GM23338 (cell line): ENCODE results near the gene MTCL1. TPM values are rescaled to one million over a fixed set of nuclear protein-coding genes. Genes with fewer than 3 reads are reported as not detected.

Experiments
- ATAC-seq: fragments of 200-7000 bp; cut with Tn5 transposase; 3 replicates; pipeline ENCODE4 v1.9.1; 2020
- DNase-seq: peaks from one replicate; pipeline ENCODE4 v3.0.0-alpha.2; 2015; ENCODE audit warnings: low spot score
- H2AFZ ChIP-seq: fragments of 200-600 bp; sonication (generic); 2 replicates; pipeline ENCODE4 v1.8.0; 2016; ENCODE audit warnings: antibody characterized with exemption, mild to moderate bottlenecking, moderate library complexity
- H3F3A ChIP-seq: fragments of 200-600 bp; sonication (generic); replicated peaks from 2 replicates; pipeline ENCODE4 v1.8.0; 2017; ENCODE audit warnings: antibody characterized with exemption, mixed run types, low read depth
- H3K27ac ChIP-seq: fragments of 200-600 bp; sonication (generic); 2 replicates; pipeline ENCODE4 v1.6.1; 2016; ENCODE audit warnings: low read depth
- H3K27me3 ChIP-seq: fragments of 200-600 bp; sonication (generic); 2 replicates; pipeline ENCODE4 v1.8.0; 2016; ENCODE audit warnings: mild to moderate bottlenecking, mixed run types, moderate library complexity; ENCODE audit not compliant: insufficient read depth
- H3K36me3 ChIP-seq: fragments of 200-600 bp; sonication (generic); 2 replicates; pipeline ENCODE4 v1.8.0; 2016; ENCODE audit warnings: mild to moderate bottlenecking; ENCODE audit not compliant: insufficient read depth
- H3K4me1 ChIP-seq: fragments of 200-600 bp; sonication (generic); 2 replicates; pipeline ENCODE4 v1.8.0; 2016; ENCODE audit warnings: mild to moderate bottlenecking, moderate library complexity; ENCODE audit not compliant: insufficient read depth
- H3K4me2 ChIP-seq: fragments of 200-600 bp; sonication (generic); 2 replicates; pipeline ENCODE4 v1.7.1; 2017; ENCODE audit warnings: mixed run types
- H3K4me3 ChIP-seq: fragments of 200-600 bp; sonication (generic); 2 replicates; pipeline ENCODE4 v1.6.1; 2016; ENCODE audit warnings: mixed run types
- H3K79me2 ChIP-seq: fragments of 200-600 bp; sonication (generic); replicated peaks from 2 replicates; pipeline ENCODE4 v1.8.0; 2017; ENCODE audit warnings: mild to moderate bottlenecking; ENCODE audit not compliant: insufficient read depth
- H3K9me2 ChIP-seq: fragments of 200-600 bp; sonication (generic); 2 replicates; pipeline ENCODE4 v1.8.0; 2017; ENCODE audit not compliant: insufficient read depth
- H4K20me1 ChIP-seq: fragments of 200-600 bp; sonication (generic); replicated peaks from 2 replicates; pipeline ENCODE4 v1.8.0; 2017; ENCODE audit warnings: mild to moderate bottlenecking; ENCODE audit not compliant: insufficient read depth
- H3K27ac Mint-ChIP-seq: 2 replicates; pipeline ENCODE4 v1.8.0; 2020; ENCODE audit warnings: inconsistent platforms, mild to moderate bottlenecking, moderate library complexity, mixed read lengths
- H3K27me3 Mint-ChIP-seq: 3 replicates; pipeline ENCODE4 v1.8.0; 2022; ENCODE audit warnings: low read depth, mild to moderate bottlenecking, moderate library complexity, mixed read lengths, inconsistent platforms; ENCODE audit not compliant: insufficient read depth, poor library complexity
- H3K36me3 Mint-ChIP-seq: 3 replicates; pipeline ENCODE4 v1.8.0; 2021; ENCODE audit warnings: low read depth, mild to moderate bottlenecking, inconsistent platforms, moderate library complexity, mixed read lengths
- H3K4me1 Mint-ChIP-seq: 3 replicates; pipeline ENCODE4 v1.8.0; 2020; ENCODE audit warnings: mild to moderate bottlenecking, inconsistent platforms, mixed read lengths
- H3K4me3 Mint-ChIP-seq: 3 replicates; pipeline ENCODE4 v1.8.0; 2021; ENCODE audit warnings: moderate library complexity, mild to moderate bottlenecking, inconsistent platforms, mixed read lengths
- H3K9me3 Mint-ChIP-seq: 3 replicates; pipeline ENCODE4 v1.8.0; 2020; ENCODE audit warnings: moderate library complexity, mild to moderate bottlenecking, inconsistent platforms, mixed read lengths
- CREB1 ChIP-seq: fragments of 250-450 bp; sonication (Bioruptor Pico); IDR thresholded peaks from 2 replicates; pipeline ENCODE4 v1.5.0; 2020; ENCODE audit warnings: low read depth, mild to moderate bottlenecking, moderate library complexity
- EZH2 ChIP-seq: fragments of 200-600 bp; sonication (generic); IDR thresholded peaks from one replicate; pipeline ENCODE4 v1.8.0; 2017; ENCODE audit warnings: antibody characterized with exemption, mild to moderate bottlenecking, low read depth; ENCODE audit not compliant: unreplicated experiment
- EZH2phosphoT487 ChIP-seq: fragments of 200-600 bp; sonication (generic); IDR thresholded peaks from one replicate; pipeline ENCODE4 v1.8.1; 2018; ENCODE audit warnings: antibody characterized with exemption; ENCODE audit not compliant: unreplicated experiment
- JUNB ChIP-seq: IDR thresholded peaks from one replicate; pipeline ENCODE4 v1.6.1; 2016; ENCODE audit warnings: antibody characterized with exemption; ENCODE audit not compliant: unreplicated experiment
- NANOG ChIP-seq: IDR thresholded peaks from 2 replicates; pipeline ENCODE4 v1.6.1; 2016; ENCODE audit warnings: antibody characterized with exemption, borderline replicate concordance
- POLR2AphosphoS5 ChIP-seq: IDR thresholded peaks from 2 replicates; pipeline ENCODE4 v1.6.1; 2016; ENCODE audit warnings: antibody characterized with exemption, low read depth
- ZNF114 ChIP-seq: fragments of 250-450 bp; sonication (Bioruptor Pico); IDR thresholded peaks from 2 replicates; pipeline ENCODE4 v1.5.0; 2020; ENCODE audit warnings: mild to moderate bottlenecking, moderate library complexity
- ZNF331 ChIP-seq: fragments of 250-450 bp; sonication (Bioruptor Pico); IDR thresholded peaks from 2 replicates; pipeline ENCODE4 v1.5.0; 2020; ENCODE audit warnings: low read depth, mild to moderate bottlenecking, moderate library complexity
- polyA plus RNA-seq: library from polyadenylated mRNA; unstranded; fragments of >200 nt; fragmentation: Nextera tagmentation; extraction: Ambion mirVana; gene quantifications from 2 replicates; pipeline ENCODE4 v1.2.1, GENCODE V29; 2016
- total RNA-seq: library from RNA; depleted of rRNA; stranded (reverse); fragments of >200 nt; shearing (Covaris generic); gene quantifications from 2 replicates; pipeline ENCODE4 v1.2.3, GENCODE V29; 2014
- TF ChIP-seq, protein P1 (sequence below), 2 experiments: fragments of 200-600 bp in 1 of 2; sonication (generic) in 1 of 2; conservative IDR thresholded peaks; 2 replicates each; pipeline versions ENCODE4 v1.5.1 to v1.6.1; 2016 to 2017; ENCODE audit warnings: antibody characterized with exemption in 2 of 2, low read depth in 2 of 2, mild to moderate bottlenecking in 2 of 2, moderate library complexity in 1 of 2
- TF ChIP-seq, protein P2 (sequence below): IDR thresholded peaks from 2 replicates; pipeline ENCODE4 v1.6.1; 2016; ENCODE audit warnings: antibody characterized with exemption
- TF ChIP-seq, protein P3 (sequence below): fragments of 250-450 bp; sonication (Bioruptor Pico); IDR thresholded peaks from 2 replicates; pipeline ENCODE4 v1.5.0; 2020; ENCODE audit warnings: mild to moderate bottlenecking, moderate library complexity

Gene MTCL1
- total and polyA plus RNA-seq, 2 experiments from 2014 or later = 14.4 to 45.0 TPM

DNA sequence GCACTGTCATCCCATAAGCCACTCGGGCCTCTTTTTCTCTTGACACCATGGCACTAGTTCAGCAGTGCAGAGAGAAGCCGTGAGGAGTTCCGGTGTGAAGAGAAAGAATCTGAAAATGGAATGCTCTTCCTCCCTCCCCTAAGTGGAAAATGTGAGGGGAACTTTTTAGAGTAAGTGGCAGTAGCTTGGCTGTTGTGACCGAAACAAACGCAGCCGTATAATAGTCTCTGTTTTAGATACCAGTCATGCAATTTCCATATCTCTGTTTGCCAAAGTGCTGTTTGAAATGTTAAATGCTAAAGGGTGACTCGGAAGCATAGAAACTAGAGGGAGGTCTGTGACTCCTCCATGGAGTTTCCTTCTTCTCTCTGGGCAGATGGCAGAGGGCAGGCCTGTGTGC lies 122.9 kb downstream of the MTCL1 start:
- no peaks in the 10 kb centered on the region for H3K27me3 Mint-ChIP-seq
- Histone ChIP-seq H3F3A (no peaks in the 10 kb centered on the region), H2AFZ (no peak overlapping the region), H3K27me3 (no peaks in the 10 kb centered on the region), H3K36me3 (no peaks in the 10 kb centered on the region), H4K20me1 (no peaks in the 10 kb centered on the region), H3K9me2 (no peaks in the 10 kb centered on the region), H3K4me2 (no peak overlapping the region), H3K4me1 (no peaks in the 10 kb centered on the region), H3K4me3 (no peak overlapping the region), H3K79me2 (no peaks in the 10 kb centered on the region), H3K27ac (0 out of 2 replicates have a peak overlapping the region, but pooled peaks have one; percentile 12)
- TF ChIP-seq, protein P1, sequence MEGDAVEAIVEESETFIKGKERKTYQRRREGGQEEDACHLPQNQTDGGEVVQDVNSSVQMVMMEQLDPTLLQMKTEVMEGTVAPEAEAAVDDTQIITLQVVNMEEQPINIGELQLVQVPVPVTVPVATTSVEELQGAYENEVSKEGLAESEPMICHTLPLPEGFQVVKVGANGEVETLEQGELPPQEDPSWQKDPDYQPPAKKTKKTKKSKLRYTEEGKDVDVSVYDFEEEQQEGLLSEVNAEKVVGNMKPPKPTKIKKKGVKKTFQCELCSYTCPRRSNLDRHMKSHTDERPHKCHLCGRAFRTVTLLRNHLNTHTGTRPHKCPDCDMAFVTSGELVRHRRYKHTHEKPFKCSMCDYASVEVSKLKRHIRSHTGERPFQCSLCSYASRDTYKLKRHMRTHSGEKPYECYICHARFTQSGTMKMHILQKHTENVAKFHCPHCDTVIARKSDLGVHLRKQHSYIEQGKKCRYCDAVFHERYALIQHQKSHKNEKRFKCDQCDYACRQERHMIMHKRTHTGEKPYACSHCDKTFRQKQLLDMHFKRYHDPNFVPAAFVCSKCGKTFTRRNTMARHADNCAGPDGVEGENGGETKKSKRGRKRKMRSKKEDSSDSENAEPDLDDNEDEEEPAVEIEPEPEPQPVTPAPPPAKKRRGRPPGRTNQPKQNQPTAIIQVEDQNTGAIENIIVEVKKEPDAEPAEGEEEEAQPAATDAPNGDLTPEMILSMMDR (conservative IDR thresholded peaks at IDR 0.05; ENCODE audit: low read depth in 2 of 2) = no peak
- no peak for TF ChIP-seq POLR2AphosphoS5
- TF ChIP-seq JUNB = no peak
- no peak for TF ChIP-seq CREB1 (CRISPR knock-in tag)
- TF ChIP-seq ZNF114 = no peak
- no peak for DNase-seq
- H3K27ac Mint-ChIP-seq = peak overlapping the region; percentile 50
- peaks cover 45% of the 10 kb centered on the region for H3K36me3 Mint-ChIP-seq
- H3K9me3 Mint-ChIP-seq = no peaks in the 10 kb centered on the region
- peaks cover 22% of the 10 kb centered on the region for H3K4me1 Mint-ChIP-seq
- no peak overlapping the region for H3K4me3 Mint-ChIP-seq
- ATAC-seq = no peak

DNA sequence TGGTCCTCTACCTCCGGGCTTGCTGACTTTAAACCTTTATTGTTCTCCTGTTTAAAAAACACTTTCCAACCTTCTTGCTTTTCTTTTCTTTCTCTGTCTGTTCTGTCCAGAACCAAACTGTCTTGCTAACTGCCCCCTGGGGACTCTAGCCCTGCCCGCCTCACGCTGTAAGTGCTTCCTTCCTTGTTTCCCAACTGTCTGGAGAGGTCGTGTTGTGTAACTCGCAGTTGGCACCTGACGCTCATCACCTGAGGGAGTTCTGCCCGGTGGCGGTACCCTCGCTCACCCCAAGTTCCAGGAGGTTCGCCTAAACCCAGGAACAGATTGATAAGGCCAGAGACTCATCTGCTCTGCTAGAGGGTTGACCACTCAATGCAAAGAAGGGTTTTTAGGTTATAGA lies 123.4 kb downstream of the MTCL1 start:
- no peak for DNase-seq
- no peak overlapping the region for H3K4me3 Mint-ChIP-seq
- H3K9me2 ChIP-seq = no peaks in the 10 kb centered on the region
- H3K79me2 ChIP-seq = no peaks in the 10 kb centered on the region
- H3K4me3 ChIP-seq = no peak overlapping the region
- ATAC-seq = no peak
- no peaks in the 10 kb centered on the region for H3F3A ChIP-seq
- no peak overlapping the region for H2AFZ ChIP-seq
- no peaks in the 10 kb centered on the region for H3K4me1 ChIP-seq
- no peak overlapping the region for H3K4me2 ChIP-seq
- peaks cover 3% of the 10 kb centered on the region; the same call in 1 of the 3 replicates for H3K9me3 Mint-ChIP-seq
- no peaks in the 10 kb centered on the region for H4K20me1 ChIP-seq
- no peaks in the 10 kb centered on the region for H3K36me3 ChIP-seq
- no peak overlapping the region for H3K27ac ChIP-seq
- peak overlapping the region; percentile 50 for H3K27ac Mint-ChIP-seq
- no peaks in the 10 kb centered on the region for H3K27me3 ChIP-seq
- H3K4me1 Mint-ChIP-seq = peaks cover 22% of the 10 kb centered on the region
- no peaks in the 10 kb centered on the region for H3K27me3 Mint-ChIP-seq
- H3K36me3 Mint-ChIP-seq = peaks cover 44% of the 10 kb centered on the region
- TF ChIP-seq ZNF331 (CRISPR knock-in tag) (no peak), EZH2phosphoT487 (no peak), EZH2 (no peak), ZNF114 (no peak), NANOG (no peak), JUNB (no peak)
- TF ChIP-seq, protein P2, sequence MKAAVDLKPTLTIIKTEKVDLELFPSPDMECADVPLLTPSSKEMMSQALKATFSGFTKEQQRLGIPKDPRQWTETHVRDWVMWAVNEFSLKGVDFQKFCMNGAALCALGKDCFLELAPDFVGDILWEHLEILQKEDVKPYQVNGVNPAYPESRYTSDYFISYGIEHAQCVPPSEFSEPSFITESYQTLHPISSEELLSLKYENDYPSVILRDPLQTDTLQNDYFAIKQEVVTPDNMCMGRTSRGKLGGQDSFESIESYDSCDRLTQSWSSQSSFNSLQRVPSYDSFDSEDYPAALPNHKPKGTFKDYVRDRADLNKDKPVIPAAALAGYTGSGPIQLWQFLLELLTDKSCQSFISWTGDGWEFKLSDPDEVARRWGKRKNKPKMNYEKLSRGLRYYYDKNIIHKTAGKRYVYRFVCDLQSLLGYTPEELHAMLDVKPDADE = no peak
- TF ChIP-seq, protein P1 (conservative IDR thresholded peaks at IDR 0.05; ENCODE audit: low read depth in 2 of 2) = no peak
- TF ChIP-seq, protein P3, sequence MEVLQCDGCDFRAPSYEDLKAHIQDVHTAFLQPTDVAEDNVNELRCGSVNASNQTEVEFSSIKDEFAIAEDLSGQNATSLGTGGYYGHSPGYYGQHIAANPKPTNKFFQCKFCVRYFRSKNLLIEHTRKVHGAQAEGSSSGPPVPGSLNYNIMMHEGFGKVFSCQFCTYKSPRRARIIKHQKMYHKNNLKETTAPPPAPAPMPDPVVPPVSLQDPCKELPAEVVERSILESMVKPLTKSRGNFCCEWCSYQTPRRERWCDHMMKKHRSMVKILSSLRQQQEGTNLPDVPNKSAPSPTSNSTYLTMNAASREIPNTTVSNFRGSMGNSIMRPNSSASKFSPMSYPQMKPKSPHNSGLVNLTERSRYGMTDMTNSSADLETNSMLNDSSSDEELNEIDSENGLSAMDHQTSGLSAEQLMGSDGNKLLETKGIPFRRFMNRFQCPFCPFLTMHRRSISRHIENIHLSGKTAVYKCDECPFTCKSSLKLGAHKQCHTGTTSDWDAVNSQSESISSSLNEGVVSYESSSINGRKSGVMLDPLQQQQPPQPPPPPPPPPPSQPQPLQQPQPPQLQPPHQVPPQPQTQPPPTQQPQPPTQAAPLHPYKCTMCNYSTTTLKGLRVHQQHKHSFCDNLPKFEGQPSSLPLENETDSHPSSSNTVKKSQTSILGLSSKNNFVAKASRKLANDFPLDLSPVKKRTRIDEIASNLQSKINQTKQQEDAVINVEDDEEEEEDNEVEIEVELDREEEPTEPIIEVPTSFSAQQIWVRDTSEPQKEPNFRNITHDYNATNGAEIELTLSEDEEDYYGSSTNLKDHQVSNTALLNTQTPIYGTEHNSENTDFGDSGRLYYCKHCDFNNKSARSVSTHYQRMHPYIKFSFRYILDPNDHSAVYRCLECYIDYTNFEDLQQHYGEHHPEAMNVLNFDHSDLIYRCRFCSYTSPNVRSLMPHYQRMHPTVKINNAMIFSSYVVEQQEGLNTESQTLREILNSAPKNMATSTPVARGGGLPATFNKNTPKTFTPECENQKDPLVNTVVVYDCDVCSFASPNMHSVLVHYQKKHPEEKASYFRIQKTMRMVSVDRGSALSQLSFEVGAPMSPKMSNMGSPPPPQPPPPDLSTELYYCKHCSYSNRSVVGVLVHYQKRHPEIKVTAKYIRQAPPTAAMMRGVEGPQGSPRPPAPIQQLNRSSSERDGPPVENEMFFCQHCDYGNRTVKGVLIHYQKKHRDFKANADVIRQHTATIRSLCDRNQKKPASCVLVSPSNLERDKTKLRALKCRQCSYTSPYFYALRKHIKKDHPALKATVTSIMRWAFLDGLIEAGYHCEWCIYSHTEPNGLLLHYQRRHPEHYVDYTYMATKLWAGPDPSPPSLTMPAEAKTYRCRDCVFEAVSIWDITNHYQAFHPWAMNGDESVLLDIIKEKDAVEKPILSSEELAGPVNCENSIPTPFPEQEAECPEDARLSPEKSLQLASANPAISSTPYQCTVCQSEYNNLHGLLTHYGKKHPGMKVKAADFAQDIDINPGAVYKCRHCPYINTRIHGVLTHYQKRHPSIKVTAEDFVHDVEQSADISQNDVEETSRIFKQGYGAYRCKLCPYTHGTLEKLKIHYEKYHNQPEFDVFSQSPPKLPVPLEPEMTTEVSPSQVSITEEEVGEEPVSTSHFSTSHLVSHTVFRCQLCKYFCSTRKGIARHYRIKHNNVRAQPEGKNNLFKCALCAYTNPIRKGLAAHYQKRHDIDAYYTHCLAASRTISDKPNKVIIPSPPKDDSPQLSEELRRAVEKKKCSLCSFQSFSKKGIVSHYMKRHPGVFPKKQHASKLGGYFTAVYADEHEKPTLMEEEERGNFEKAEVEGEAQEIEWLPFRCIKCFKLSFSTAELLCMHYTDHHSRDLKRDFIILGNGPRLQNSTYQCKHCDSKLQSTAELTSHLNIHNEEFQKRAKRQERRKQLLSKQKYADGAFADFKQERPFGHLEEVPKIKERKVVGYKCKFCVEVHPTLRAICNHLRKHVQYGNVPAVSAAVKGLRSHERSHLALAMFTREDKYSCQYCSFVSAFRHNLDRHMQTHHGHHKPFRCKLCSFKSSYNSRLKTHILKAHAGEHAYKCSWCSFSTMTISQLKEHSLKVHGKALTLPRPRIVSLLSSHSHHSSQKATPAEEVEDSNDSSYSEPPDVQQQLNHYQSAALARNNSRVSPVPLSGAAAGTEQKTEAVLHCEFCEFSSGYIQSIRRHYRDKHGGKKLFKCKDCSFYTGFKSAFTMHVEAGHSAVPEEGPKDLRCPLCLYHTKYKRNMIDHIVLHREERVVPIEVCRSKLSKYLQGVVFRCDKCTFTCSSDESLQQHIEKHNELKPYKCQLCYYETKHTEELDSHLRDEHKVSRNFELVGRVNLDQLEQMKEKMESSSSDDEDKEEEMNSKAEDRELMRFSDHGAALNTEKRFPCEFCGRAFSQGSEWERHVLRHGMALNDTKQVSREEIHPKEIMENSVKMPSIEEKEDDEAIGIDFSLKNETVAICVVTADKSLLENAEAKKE (CRISPR knock-in tag) = no peak
